GM12878 (cell line): Measurements from ENCODE around the gene DNAJC27.

Experiments used
- CHD4 ChIP-seq: fragments of 200-600 bp; sonication (generic); IDR thresholded peaks from 2 replicates; pipeline ENCODE4 v1.6.1; 2016; ENCODE audit warnings: mild to moderate bottlenecking
- CREB1 ChIP-seq: IDR thresholded peaks from 2 replicates; pipeline ENCODE4 v1.6.1; 2012; ENCODE audit warnings: low read depth, mild to moderate bottlenecking, inconsistent platforms
- ESRRA ChIP-seq: IDR thresholded peaks from 2 replicates; pipeline ENCODE4 v1.6.1; 2012; ENCODE audit warnings: mild to moderate bottlenecking, low read length, improper control_type of control experiment
- JUNB ChIP-seq: IDR thresholded peaks from 2 replicates; pipeline ENCODE4 v1.6.1; 2016; ENCODE audit warnings: antibody characterized with exemption, mild to moderate bottlenecking
- MYC ChIP-seq: IDR thresholded peaks from 2 replicates; pipeline ENCODE4 v1.6.1; 2011; ENCODE audit warnings: mild to moderate bottlenecking, low read length, moderate library complexity, inconsistent platforms; ENCODE audit not compliant: insufficient read depth, insufficient replicate concordance, insufficient read length, severe bottlenecking
- NFIC ChIP-seq: IDR thresholded peaks from 2 replicates; pipeline ENCODE4 v1.6.1; 2012; ENCODE audit warnings: low read depth, mild to moderate bottlenecking, inconsistent platforms, low read length, moderate library complexity
- NFYB ChIP-seq: IDR thresholded peaks from 2 replicates; pipeline ENCODE4 v1.6.1; 2011; ENCODE audit warnings: low read depth, mild to moderate bottlenecking, low read length, improper control_type of control experiment, moderate library complexity; ENCODE audit not compliant: insufficient read depth
- POLR2A ChIP-seq: IDR thresholded peaks from 2 replicates; pipeline ENCODE4 v1.6.1; 2011; ENCODE audit warnings: low read depth, mild to moderate bottlenecking, low read length
- POLR2AphosphoS5 ChIP-seq: IDR thresholded peaks from 2 replicates; pipeline ENCODE4 v1.6.1; 2011; ENCODE audit warnings: mild to moderate bottlenecking, low read length, inconsistent platforms
- SRF ChIP-seq, 2 experiments: IDR thresholded peaks; 2 replicates each; pipeline ENCODE4 v1.6.1; 2011; ENCODE audit warnings: low read depth in 2 of 2, low read length in 2 of 2, mild to moderate bottlenecking in 1 of 2, moderate library complexity in 1 of 2
- ZNF274 ChIP-seq: IDR thresholded peaks from one replicate; pipeline ENCODE4 v1.8.0; 2011; ENCODE audit not compliant: insufficient read length, insufficient read depth
- TF ChIP-seq, protein P1 (sequence below), 3 experiments: IDR thresholded peaks in 2 of 3; conservative IDR thresholded peaks in 1 of 3; 2 replicates each; pipeline ENCODE4 v1.5.1; 2011; ENCODE audit warnings: low read depth in 3 of 3, low read length in 3 of 3, mild to moderate bottlenecking in 3 of 3, control low read depth in 2 of 3, moderate library complexity in 2 of 3, inconsistent platforms in 1 of 3, mixed read lengths in 1 of 3; ENCODE audit not compliant: control insufficient read depth in 2 of 3, insufficient read depth in 1 of 3; ENCODE audit errors: extremely low read depth in 1 of 3
- TF ChIP-seq, protein P2 (sequence below): IDR thresholded peaks from 2 replicates; pipeline ENCODE4 v1.6.1; 2012; ENCODE audit warnings: mild to moderate bottlenecking, low read depth, low read length

DNA sequence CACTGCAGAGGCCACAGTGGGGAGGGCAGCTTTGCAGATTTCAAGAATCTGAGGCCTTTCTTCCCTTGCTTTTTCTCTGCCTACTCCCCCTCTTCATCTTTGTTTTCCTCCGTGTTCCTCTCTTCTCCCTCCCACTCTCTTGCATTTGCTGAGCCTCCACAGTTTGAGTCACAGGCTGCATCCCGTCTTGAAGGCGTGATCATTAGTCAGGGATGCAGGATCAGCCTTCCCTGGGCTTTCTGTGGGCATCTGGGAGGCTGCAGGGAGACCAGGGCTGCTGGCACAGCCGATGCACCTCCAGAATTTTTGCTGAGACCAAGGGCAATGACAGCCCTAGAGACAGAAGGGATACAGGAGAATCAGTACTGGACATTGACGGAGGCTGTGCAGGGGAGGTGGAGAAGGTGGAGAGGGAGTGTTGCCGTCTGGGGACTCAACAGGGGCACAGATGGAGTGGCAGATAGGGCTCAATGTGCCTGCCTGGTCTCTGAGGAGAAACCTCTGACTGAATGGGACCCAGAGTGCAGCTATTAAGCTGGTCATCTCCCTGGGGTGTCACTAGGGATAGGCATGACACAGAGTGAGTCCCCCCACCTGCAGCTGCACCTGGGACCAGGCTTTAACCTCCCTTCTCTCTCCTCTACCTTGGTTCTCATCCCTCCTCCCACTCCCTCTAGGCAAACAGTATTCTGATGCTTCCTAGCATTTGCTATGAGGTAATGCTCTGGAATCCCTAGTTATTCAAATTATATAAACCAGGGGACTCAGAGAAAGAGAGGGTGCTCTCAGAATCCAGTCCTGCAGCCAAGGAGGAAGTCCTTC lies 29.0 kb upstream of the DNAJC27 start:
- TF ChIP-seq, protein P1, sequence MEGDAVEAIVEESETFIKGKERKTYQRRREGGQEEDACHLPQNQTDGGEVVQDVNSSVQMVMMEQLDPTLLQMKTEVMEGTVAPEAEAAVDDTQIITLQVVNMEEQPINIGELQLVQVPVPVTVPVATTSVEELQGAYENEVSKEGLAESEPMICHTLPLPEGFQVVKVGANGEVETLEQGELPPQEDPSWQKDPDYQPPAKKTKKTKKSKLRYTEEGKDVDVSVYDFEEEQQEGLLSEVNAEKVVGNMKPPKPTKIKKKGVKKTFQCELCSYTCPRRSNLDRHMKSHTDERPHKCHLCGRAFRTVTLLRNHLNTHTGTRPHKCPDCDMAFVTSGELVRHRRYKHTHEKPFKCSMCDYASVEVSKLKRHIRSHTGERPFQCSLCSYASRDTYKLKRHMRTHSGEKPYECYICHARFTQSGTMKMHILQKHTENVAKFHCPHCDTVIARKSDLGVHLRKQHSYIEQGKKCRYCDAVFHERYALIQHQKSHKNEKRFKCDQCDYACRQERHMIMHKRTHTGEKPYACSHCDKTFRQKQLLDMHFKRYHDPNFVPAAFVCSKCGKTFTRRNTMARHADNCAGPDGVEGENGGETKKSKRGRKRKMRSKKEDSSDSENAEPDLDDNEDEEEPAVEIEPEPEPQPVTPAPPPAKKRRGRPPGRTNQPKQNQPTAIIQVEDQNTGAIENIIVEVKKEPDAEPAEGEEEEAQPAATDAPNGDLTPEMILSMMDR (IDR thresholded peaks at IDR 0.05 in 2 of 3, conservative IDR thresholded peaks at IDR 0.05 in 1 of 3; ENCODE audit: control insufficient read depth in 2 of 3, extremely low read depth in 1 of 3, insufficient read depth in 1 of 3, low read depth in 3 of 3, low read length in 3 of 3): no peak
- no peak for TF ChIP-seq MYC
- TF ChIP-seq NFYB: no peak
- TF ChIP-seq POLR2A: no peak
- TF ChIP-seq SRF (IDR thresholded peaks at IDR 0.05; ENCODE audit: low read depth in 2 of 2, low read length in 2 of 2): no peak
- TF ChIP-seq ZNF274: no peak
- TF ChIP-seq, protein P2, sequence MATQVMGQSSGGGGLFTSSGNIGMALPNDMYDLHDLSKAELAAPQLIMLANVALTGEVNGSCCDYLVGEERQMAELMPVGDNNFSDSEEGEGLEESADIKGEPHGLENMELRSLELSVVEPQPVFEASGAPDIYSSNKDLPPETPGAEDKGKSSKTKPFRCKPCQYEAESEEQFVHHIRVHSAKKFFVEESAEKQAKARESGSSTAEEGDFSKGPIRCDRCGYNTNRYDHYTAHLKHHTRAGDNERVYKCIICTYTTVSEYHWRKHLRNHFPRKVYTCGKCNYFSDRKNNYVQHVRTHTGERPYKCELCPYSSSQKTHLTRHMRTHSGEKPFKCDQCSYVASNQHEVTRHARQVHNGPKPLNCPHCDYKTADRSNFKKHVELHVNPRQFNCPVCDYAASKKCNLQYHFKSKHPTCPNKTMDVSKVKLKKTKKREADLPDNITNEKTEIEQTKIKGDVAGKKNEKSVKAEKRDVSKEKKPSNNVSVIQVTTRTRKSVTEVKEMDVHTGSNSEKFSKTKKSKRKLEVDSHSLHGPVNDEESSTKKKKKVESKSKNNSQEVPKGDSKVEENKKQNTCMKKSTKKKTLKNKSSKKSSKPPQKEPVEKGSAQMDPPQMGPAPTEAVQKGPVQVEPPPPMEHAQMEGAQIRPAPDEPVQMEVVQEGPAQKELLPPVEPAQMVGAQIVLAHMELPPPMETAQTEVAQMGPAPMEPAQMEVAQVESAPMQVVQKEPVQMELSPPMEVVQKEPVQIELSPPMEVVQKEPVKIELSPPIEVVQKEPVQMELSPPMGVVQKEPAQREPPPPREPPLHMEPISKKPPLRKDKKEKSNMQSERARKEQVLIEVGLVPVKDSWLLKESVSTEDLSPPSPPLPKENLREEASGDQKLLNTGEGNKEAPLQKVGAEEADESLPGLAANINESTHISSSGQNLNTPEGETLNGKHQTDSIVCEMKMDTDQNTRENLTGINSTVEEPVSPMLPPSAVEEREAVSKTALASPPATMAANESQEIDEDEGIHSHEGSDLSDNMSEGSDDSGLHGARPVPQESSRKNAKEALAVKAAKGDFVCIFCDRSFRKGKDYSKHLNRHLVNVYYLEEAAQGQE: no peak
- TF ChIP-seq POLR2AphosphoS5: no peak
- no peak for TF ChIP-seq CHD4
- no peak for TF ChIP-seq CREB1
- no peak for TF ChIP-seq NFIC
- no peak for TF ChIP-seq JUNB
- TF ChIP-seq ESRRA: no peak
